Putamen (tissue), 1 donor: ENCODE measurements around the gene IL18RAP.

Experiments
- DNase-seq: peaks from one replicate; pipeline ENCODE4 v3.0.0-alpha.2; 2016; ENCODE audit warnings: low spot score

IL18RAP gene

GRCh38 chr2:102461188-102461587, 38.2 kb downstream of the IL18RAP start:
- no peak for DNase-seq

- DNase-seq: no peak
These were observed 40.2 kb downstream of the IL18RAP start for GRCh38 chr2:102463160-102463559.

GRCh38 chr2:102470168-102470567, 47.2 kb downstream of the IL18RAP start:
- DNase-seq: no peak

GRCh38 chr2:102473020-102473419, 50.1 kb downstream of the IL18RAP start, which contains the start of gene SLC9A4:
SLC9A4 (plus strand) TSS chr2:102473226; CDS start chr2:102473760, 534 bp downstream.
- DNase-seq: peak; percentile 8

GRCh38 chr2:102473631-102474030, 50.7 kb downstream of the IL18RAP start:
- DNase-seq: no peak

GRCh38 chr2:102474785-102475184, 51.8 kb downstream of the IL18RAP start:
- DNase-seq: no peak

- no peak for DNase-seq
These were observed 55.9 kb downstream of the IL18RAP start for GRCh38 chr2:102478686-102479470.

- no peak for DNase-seq
These were observed 57.6 kb downstream of the IL18RAP start for GRCh38 chr2:102480285-102481195.

- no peak for DNase-seq
These were observed 59.0 kb downstream of the IL18RAP start for GRCh38 chr2:102481931-102482330.

GRCh38 chr2:102483086-102483485, 60.1 kb downstream of the IL18RAP start:
- DNase-seq: no peak

- DNase-seq: no peak
These were observed 61.5 kb downstream of the IL18RAP start for GRCh38 chr2:102484310-102485061.

GRCh38 chr2:102485147-102485785, 62.3 kb downstream of the IL18RAP start:
- DNase-seq: no peak

GRCh38 chr2:102486941-102487702, 64.2 kb downstream of the IL18RAP start:
- no peak for DNase-seq

- no peak for DNase-seq
These were observed 65.0 kb downstream of the IL18RAP start for GRCh38 chr2:102487761-102488462.

GRCh38 chr2:102489646-102490045, 66.7 kb downstream of the IL18RAP start:
- DNase-seq: no peak

GRCh38 chr2:102492006-102492405, 69.0 kb downstream of the IL18RAP start:
- DNase-seq: no peak

- DNase-seq: no peak
These were observed 71.6 kb downstream of the IL18RAP start for GRCh38 chr2:102494570-102494969.

GRCh38 chr2:102498414-102498813, 75.5 kb downstream of the IL18RAP start:
- DNase-seq: no peak

- no peak for DNase-seq
These were observed 76.6 kb downstream of the IL18RAP start for GRCh38 chr2:102499558-102499957.
